ENCODE measurements around the gene NUPR2. TPM values are rescaled to one million over a fixed set of nuclear protein-coding genes. Genes with fewer than 3 reads are reported as not detected.
"Not testable (repeated sequence)": the region's sequence is repeated elsewhere in the genome, so short reads cannot be mapped to it uniquely, and the experiment has no call there.

The NUPR2 gene
- total and polyA plus RNA-seq, 10 of the 15 experiments (the other 5 are each of a cell fraction or from before 2014, with no cell fraction given) = not detected

GRCh38 chr7:56098187-56099008 lies 17.8 kb downstream of the NUPR2 start:
- H3K27ac ChIP-seq (ENCODE audit: control insufficient read depth, insufficient read depth); H3K9me3 ChIP-seq (replicated peaks; ENCODE audit: control insufficient read depth, insufficient read depth, low read length); FAIRE-seq; ATAC-seq; POLR2A ChIA-PET; in situ Hi-C loops (cut with MboI); DNase-seq (ENCODE audit: low read depth, low spot score); RAD21 ChIA-PET (ENCODE audit: unreplicated experiment); H3K4me2 ChIP-seq (ENCODE audit: control insufficient read depth, insufficient read depth); H2AFZ ChIP-seq (ENCODE audit: control insufficient read depth, low read depth, low read length); H3K4me1 ChIP-seq (ENCODE audit: control insufficient read depth, insufficient read depth, low read length); H3K4me3 ChIP-seq; H4K20me1 ChIP-seq (ENCODE audit: control insufficient read depth, insufficient read depth); CTCF ChIA-PET; intact Hi-C loops (cut with micrococcal nuclease; ENCODE audit: unreplicated experiment); BruUV-seq (replicated peaks); H3K79me2 ChIP-seq (ENCODE audit: control insufficient read depth, insufficient read depth, low read length); H3K27me3 ChIP-seq (replicated peaks in 1 of 2; ENCODE audit: control insufficient read depth in 2 of 2, insufficient read depth in 2 of 2, low read length in 1 of 2); H3K9ac ChIP-seq (ENCODE audit: control insufficient read depth, insufficient read depth, low read length): not testable (repeated sequence)
- H3K36me3 ChIP-seq (ENCODE audit: control insufficient read depth in 2 of 2, insufficient read depth in 2 of 2, low read length in 1 of 2) = peaks cover 3 to 20% of the 10 kb centered on the region in 2 experiments
- SMC1A ChIA-PET (ENCODE audit: uncharacterized antibody, unreplicated experiment) = interaction anchor here (0.8 kb wide), 1 partner anchor 25 kb away, joined by 4 read pairs; no protein-coding TSS in a partner anchor
- WGBS (ENCODE audit: insufficient coverage, insufficient replicate concordance, low lambda C conversion rate, missing lambda C conversion rate) = 99% methylated on average over 8 of the region's 8 CpGs
- TF ChIP-seq POLR2AphosphoS5 (IDR thresholded peaks at IDR 0.05; ENCODE audit: low read length) = 0 out of 2 replicates have a peak, but pooled peaks have one; percentile 24

GRCh38 chr7:56097700-56098099 lies 18.5 kb downstream of the NUPR2 start:
- no peak overlapping the region for H2AFZ ChIP-seq (ENCODE audit: control insufficient read depth, low read depth, low read length)
- CTCF ChIA-PET = no interaction called here
- SMC1A ChIA-PET (ENCODE audit: uncharacterized antibody, unreplicated experiment) = interaction anchor here (0.8 kb wide), 1 partner anchor 25 kb away, joined by 4 read pairs; no protein-coding TSS in a partner anchor
- no peak overlapping the region for H3K9ac ChIP-seq (ENCODE audit: control insufficient read depth, insufficient read depth, low read length)
- peaks cover 3 to 16% of the 10 kb centered on the region in 2 experiments; a peak in 3 of 4 replicates for H3K36me3 ChIP-seq (ENCODE audit: control insufficient read depth in 2 of 2, insufficient read depth in 2 of 2, low read length in 1 of 2)
- no peaks in the 10 kb centered on the region for H3K27me3 ChIP-seq (replicated peaks in 1 of 2; ENCODE audit: control insufficient read depth in 2 of 2, insufficient read depth in 2 of 2, low read length in 1 of 2)
- H3K9me3 ChIP-seq (replicated peaks; ENCODE audit: control insufficient read depth, insufficient read depth, low read length) = no peaks in the 10 kb centered on the region
- POLR2A ChIA-PET = no interaction called here
- FAIRE-seq (no peak), DNase-seq (ENCODE audit: low read depth, low spot score) (no peak), ATAC-seq (peak; percentile 38)
- H3K27ac ChIP-seq (ENCODE audit: control insufficient read depth, insufficient read depth) = no peak overlapping the region
- no peaks in the 10 kb centered on the region for H4K20me1 ChIP-seq (ENCODE audit: control insufficient read depth, insufficient read depth)
- intact Hi-C loops (cut with micrococcal nuclease; ENCODE audit: unreplicated experiment) = no loop called here
- no TSS peak for BruUV-seq (replicated peaks)
- no peaks in the 10 kb centered on the region for H3K4me1 ChIP-seq (ENCODE audit: control insufficient read depth, insufficient read depth, low read length)
- in situ Hi-C loops (cut with MboI) = no loop called here
- RAD21 ChIA-PET (ENCODE audit: unreplicated experiment) = no interaction called here
- H3K4me2 ChIP-seq (ENCODE audit: control insufficient read depth, insufficient read depth) = no peak overlapping the region
- 73% methylated on average over 5 of the region's 5 CpGs for WGBS (ENCODE audit: insufficient coverage, insufficient replicate concordance, low lambda C conversion rate, missing lambda C conversion rate)
- H3K4me3 ChIP-seq = no peak overlapping the region
- no peaks in the 10 kb centered on the region; the same call in 1 of the 2 replicates for H3K79me2 ChIP-seq (ENCODE audit: control insufficient read depth, insufficient read depth, low read length)
- peak; percentile 33; the same call in 1 of the 2 replicates for TF ChIP-seq RUNX3 (IDR thresholded peaks at IDR 0.05; ENCODE audit: low read length)
- 0 out of 2 replicates have a peak, but pooled peaks have one; percentile 31 for TF ChIP-seq POLR2A (IDR thresholded peaks at IDR 0.05; ENCODE audit: low read depth, low read length)
- TF ChIP-seq RELB (IDR thresholded peaks at IDR 0.05; ENCODE audit: low read depth) = no peak
- no peak for TF ChIP-seq ZNF24 (IDR thresholded peaks at IDR 0.05)
- no peak for TF ChIP-seq CHD1 (IDR thresholded peaks at IDR 0.05; ENCODE audit: low read depth, low read length)
- TF ChIP-seq IKZF1 (conservative IDR thresholded peaks at IDR 0.05) = no peak
- TF ChIP-seq SRF (IDR thresholded peaks at IDR 0.05; ENCODE audit: low read depth in 2 of 2, low read length in 2 of 2) = no peak
- TF ChIP-seq IRF3 (IDR thresholded peaks at IDR 0.05) = no peak
- no peak for TF ChIP-seq PBX3 (IDR thresholded peaks at IDR 0.05; ENCODE audit: insufficient replicate concordance, low read depth, low read length)
- TF ChIP-seq ZBED1 (IDR thresholded peaks at IDR 0.05; ENCODE audit: borderline replicate concordance) = no peak
- no peak for TF ChIP-seq TCF12 (IDR thresholded peaks at IDR 0.05; ENCODE audit: low read depth, low read length)

Measured in GM12878 (cell line).